ENCODE results near the gene PPP4R4. TPM values are rescaled to one million over a fixed set of nuclear protein-coding genes. Genes with fewer than 3 reads are reported as not detected.
A peak's percentile ranks its signal among the peaks of the same experiment; 100 is the strongest.

Gene PPP4R4
- total RNA-seq, 1 donor from 2014 or later: not detected

- POLR2A ChIA-PET: no interaction called here
- Mint-ChIP-seq H3K27ac (no peak overlapping the region), H3K4me3 (no peak overlapping the region), H3K9me3 (peaks cover 13% of the 10 kb centered on the region), H3K4me1 (peaks cover 25% of the 10 kb centered on the region), H3K36me3 (ENCODE audit: low read depth) (peaks cover 2% of the 10 kb centered on the region), H3K27me3 (peaks cover 1% of the 10 kb centered on the region)
- ATAC-seq (ENCODE audit: low read depth) (no peak), DNase-seq (no peak)
- intact Hi-C loops (cut with micrococcal nuclease): no loop called here
- no peak for TF ChIP-seq CTCF (IDR thresholded peaks at IDR 0.05)
- CTCF ChIA-PET: no interaction called here
These were observed 49.9 kb downstream of the PPP4R4 start for GRCh38 chr14:94224040-94224439.

GRCh38 chr14:94225460-94226378, 51.6 kb downstream of the PPP4R4 start:
- ChIA-PET CTCF (no interaction called here), POLR2A (no interaction called here)

GRCh38 chr14:94227029-94227428, 52.9 kb downstream of the PPP4R4 start:
- POLR2A ChIA-PET: no interaction called here
- peaks cover 2% of the 10 kb centered on the region for H3K36me3 Mint-ChIP-seq (ENCODE audit: low read depth)
- H3K27me3 Mint-ChIP-seq: peaks cover 4% of the 10 kb centered on the region
- H3K27ac Mint-ChIP-seq: no peak overlapping the region
- TF ChIP-seq CTCF (IDR thresholded peaks at IDR 0.05): no peak
- H3K4me1 Mint-ChIP-seq: peaks cover 25% of the 10 kb centered on the region
- ATAC-seq (ENCODE audit: low read depth) (no peak), DNase-seq (no peak)
- intact Hi-C loops (cut with micrococcal nuclease): no loop called here
- no peak overlapping the region for H3K4me3 Mint-ChIP-seq
- CTCF ChIA-PET: no interaction called here
- H3K9me3 Mint-ChIP-seq: peaks cover 8% of the 10 kb centered on the region

More at GRCh38 chr14:94225460-94226378, 51.6 kb downstream of the PPP4R4 start:
- H3K27me3 Mint-ChIP-seq: peaks cover 4% of the 10 kb centered on the region
- peaks cover 2% of the 10 kb centered on the region for H3K36me3 Mint-ChIP-seq (ENCODE audit: low read depth)
- no peak for TF ChIP-seq CTCF (IDR thresholded peaks at IDR 0.05)
- no peak overlapping the region for H3K4me3 Mint-ChIP-seq
- ATAC-seq (ENCODE audit: low read depth): no peak
- H3K27ac Mint-ChIP-seq: no peak overlapping the region
- peaks cover 25% of the 10 kb centered on the region for H3K4me1 Mint-ChIP-seq
- peaks cover 14% of the 10 kb centered on the region for H3K9me3 Mint-ChIP-seq
- intact Hi-C loops (cut with micrococcal nuclease): no loop called here
- no peak for DNase-seq

DNA sequence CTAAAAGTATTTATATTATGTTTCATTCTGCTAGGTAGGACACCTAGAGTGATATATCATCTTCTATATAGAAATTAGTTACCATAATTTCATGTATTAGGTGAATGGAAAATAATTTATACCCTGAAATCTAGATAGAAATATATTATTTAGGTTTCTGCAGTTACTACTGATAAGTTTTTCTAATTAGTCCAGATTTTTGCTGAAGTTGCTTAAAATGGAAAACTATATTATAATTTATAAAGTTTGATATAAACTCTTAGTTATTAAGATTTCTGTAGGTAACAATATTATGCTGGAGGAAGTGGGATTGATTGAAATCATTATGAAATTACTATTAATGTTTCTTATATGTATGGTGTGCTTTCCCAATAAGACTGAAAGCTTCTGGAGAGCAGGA, 62.9 kb downstream of the PPP4R4 start:
- no peak overlapping the region for H3K27ac Mint-ChIP-seq
- intact Hi-C loops (cut with micrococcal nuclease): no loop called here
- ChIA-PET CTCF (no interaction called here), POLR2A (no interaction called here)
- DNase-seq (no peak), ATAC-seq (ENCODE audit: low read depth) (no peak)
- TF ChIP-seq CTCF (IDR thresholded peaks at IDR 0.05): no peak
- H3K27me3 Mint-ChIP-seq: peaks cover 8% of the 10 kb centered on the region
- H3K4me3 Mint-ChIP-seq: no peak overlapping the region
- peaks cover 8% of the 10 kb centered on the region for H3K9me3 Mint-ChIP-seq
- H3K4me1 Mint-ChIP-seq: peaks cover 8% of the 10 kb centered on the region
- no peaks in the 10 kb centered on the region for H3K36me3 Mint-ChIP-seq (ENCODE audit: low read depth)

DNA sequence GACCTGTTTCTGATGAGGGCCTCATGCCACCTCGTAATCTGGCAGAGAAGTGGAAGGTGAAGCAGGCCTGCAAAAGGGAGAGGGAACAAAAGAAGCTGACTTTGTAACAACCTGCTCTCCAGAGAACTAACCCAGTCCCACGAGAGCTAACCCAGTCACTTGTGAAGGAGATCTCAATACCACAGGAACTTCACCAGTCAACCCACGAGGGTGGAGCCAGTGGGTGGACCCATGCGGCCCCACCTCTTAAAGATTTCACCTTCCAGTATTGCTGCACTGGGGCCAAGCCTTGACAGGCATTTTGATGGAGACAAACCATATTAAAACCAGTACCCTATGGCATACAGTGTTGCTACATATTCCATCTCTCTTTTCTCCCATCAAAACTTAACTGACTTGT, 63.9 kb downstream of the PPP4R4 start:
- no peak for DNase-seq
- H3K4me1 Mint-ChIP-seq: peaks cover 8% of the 10 kb centered on the region
- H3K27ac Mint-ChIP-seq: no peak overlapping the region
- intact Hi-C loops (cut with micrococcal nuclease): no loop called here
- no peak overlapping the region for H3K4me3 Mint-ChIP-seq
- ChIA-PET POLR2A (no interaction called here), CTCF (no interaction called here)
- ATAC-seq (ENCODE audit: low read depth): peak; percentile 21
- no peak for TF ChIP-seq CTCF (IDR thresholded peaks at IDR 0.05)
- peaks cover 8% of the 10 kb centered on the region for H3K27me3 Mint-ChIP-seq
- H3K9me3 Mint-ChIP-seq: peaks cover 8% of the 10 kb centered on the region
- H3K36me3 Mint-ChIP-seq (ENCODE audit: low read depth): no peaks in the 10 kb centered on the region

All from activated B cell treated with CpG ODN at 0.5 μM for 24 hours (primary cell).